Motor neuron (in vitro differentiated cells): Measurements from ENCODE around the gene ANKS3. TPM values are rescaled to one million over a fixed set of nuclear protein-coding genes. Genes with fewer than 3 reads are reported as not detected.
A peak's percentile ranks its signal among the peaks of the same experiment; 100 is the strongest.

Source experiments
- ATAC-seq, 8 experiments: fragments of 200-7000 bp; cut with Tn5 transposase; replicated peaks in 6 of 8; 2 replicates each; pipeline ENCODE4 v1.8.0; 2021; ENCODE audit warnings: mild to moderate bottlenecking in 8 of 8, moderate library complexity in 8 of 8
- H3K27ac ChIP-seq, 2 donors: fragments of 250-450 bp; sonication (Bioruptor Pico); 2 replicates each; pipeline ENCODE4 v1.9.0; 2021; ENCODE audit warnings: antibody characterized with exemption in 2 of 2, mild to moderate bottlenecking in 2 of 2, moderate library complexity in 1 of 2
- H3K4me1 ChIP-seq, 2 donors: fragments of 250-450 bp; sonication (Bioruptor Pico); replicated peaks in 1 of 2; 2 replicates each; pipeline ENCODE4 v1.6.1; 2021; ENCODE audit warnings: antibody characterized with exemption in 2 of 2, mild to moderate bottlenecking in 2 of 2, moderate library complexity in 1 of 2
- H3K4me3 ChIP-seq, 5 donors: fragments of 250-450 bp; sonication (Bioruptor Pico); 2 replicates each; pipeline ENCODE4 v1.9.0; 2021; ENCODE audit warnings: antibody characterized with exemption in 5 of 5, mild to moderate bottlenecking in 5 of 5, moderate library complexity in 4 of 5
- WGBS, 10 experiments: fragments of 450-650 bp; shearing (Covaris generic); methylation state at CpG; one replicate each; pipeline ENCODE4 v1.0.0; 2022; 5-methylcytosine and 5-hydroxymethylcytosine counted together
- in situ Hi-C, 9 experiments: fragments of 400-800 bp; cut with MboI; loops; one replicate each; pipeline ENCODE4 v1.15.0; 2021; ENCODE audit warnings: low sequenced_read_pairs in 9 of 9, low pct_unique_long_range_greater_than_20kb in 2 of 9; ENCODE audit not compliant: unreplicated experiment in 9 of 9
- total RNA-seq, 8 experiments: library from RNA; unstranded; fragments of 300-600 nt; gene quantifications; 2 replicates each; pipeline versions ENCODE4 v1.2.3 to v1.2.4, GENCODE V29; 2022

ANKS3 gene
- total RNA-seq, 8 experiments from 2014 or later = 11.7 to 35.5 (median 26.2) TPM

GRCh38 chr16:4709481-4709880 lies 24.6 kb downstream of the ANKS3 start:
- WGBS, 10 experiments = 80 to 100% (median 97%) methylated on average over 1 to 4 of the region's 4 CpGs; no CpG with 5 or more reads in 1 of the 10 experiments
- in situ Hi-C loops = loop anchor here in 1 of 9 experiments (25.0 kb wide), 1 partner anchor 253 kb away; the partner anchor contains the start of gene SEC14L5
- H3K27ac ChIP-seq = no peak overlapping the region
- H3K4me3 ChIP-seq = no peak overlapping the region
- ATAC-seq = no peak
- peaks cover 6 to 16% of the 10 kb centered on the region in 2 donors for H3K4me1 ChIP-seq

- Histone ChIP-seq H3K4me3 (no peak overlapping the region), H3K4me1 (peaks cover 6 to 8% of the 10 kb centered on the region in 2 donors), H3K27ac (peak overlapping the region; percentile 25 to 50)
- 20 to 100% (median 67%) methylated on average over 1 to 5 of the region's 7 CpGs; no CpG with 5 or more reads in 1 of the 10 experiments for WGBS, 10 experiments
- in situ Hi-C loops = loop anchor here in 1 of 9 experiments (25.0 kb wide), 1 partner anchor 255 kb away; the partner anchor contains the start of gene SEC14L5
- ATAC-seq = peak in 5 of 8 experiments; percentile 27 to 95 (median 86)
Observed at GRCh38 chr16:4706871-4707270, 27.2 kb downstream of the ANKS3 start.

- 90 to 100% (median 96%) methylated on average over 2 to 14 of the region's 14 CpGs; no CpG with 5 or more reads in 4 of the 10 experiments for WGBS, 10 experiments
- no peak overlapping the region for H3K4me3 ChIP-seq
- peaks cover 6 to 8% of the 10 kb centered on the region in 2 donors for H3K4me1 ChIP-seq
- no peak for ATAC-seq
- no peak overlapping the region for H3K27ac ChIP-seq
- in situ Hi-C loops = loop anchor here in 1 of 9 experiments (25.0 kb wide), 1 partner anchor 257 kb away; the partner anchor contains the start of gene SEC14L5
Observed at GRCh38 chr16:4704913-4705312, 29.2 kb downstream of the ANKS3 start.

- 60 to 95% (median 87%) methylated on average over 1 to 8 of the region's 8 CpGs; no CpG with 5 or more reads in 4 of the 10 experiments for WGBS, 10 experiments
- Histone ChIP-seq H3K4me3 (no peak overlapping the region), H3K27ac (no peak overlapping the region), H3K4me1 (peaks cover 6 to 8% of the 10 kb centered on the region in 2 donors)
- no peak for ATAC-seq
- in situ Hi-C loops = loop anchor here in 1 of 9 experiments (25.0 kb wide), 1 partner anchor 258 kb away; the partner anchor contains the start of gene SEC14L5
Observed at GRCh38 chr16:4704491-4704890, 29.6 kb downstream of the ANKS3 start.

GRCh38 chr16:4703906-4704305 lies 30.2 kb downstream of the ANKS3 start:
- H3K27ac ChIP-seq = no peak overlapping the region
- peaks cover 6 to 8% of the 10 kb centered on the region in 2 donors for H3K4me1 ChIP-seq
- no peak for ATAC-seq
- no peak overlapping the region for H3K4me3 ChIP-seq
- in situ Hi-C loops = loop anchor here in 1 of 9 experiments (25.0 kb wide), 1 partner anchor 258 kb away; the partner anchor contains the start of gene SEC14L5
- WGBS, 10 experiments = 80 to 100% (median 91%) methylated on average over 1 to 3 of the region's 7 CpGs; no CpG with 5 or more reads in 6 of the 10 experiments

GRCh38 chr16:4702466-4702808 lies 31.6 kb downstream of the ANKS3 start:
- H3K4me1 ChIP-seq = peaks cover 6 to 8% of the 10 kb centered on the region in 2 donors
- WGBS, 10 experiments = 45 to 100% (median 76%) methylated on average over 1 to 7 of the region's 7 CpGs; no CpG with 5 or more reads in 2 of the 10 experiments
- ATAC-seq = no peak
- H3K4me3 ChIP-seq = no peak overlapping the region
- in situ Hi-C loops = loop anchor here in 1 of 9 experiments (25.0 kb wide), 1 partner anchor 260 kb away; the partner anchor contains the start of gene SEC14L5
- no peak overlapping the region for H3K27ac ChIP-seq

- in situ Hi-C loops = loop anchor here in 1 of 9 experiments (25.0 kb wide), 1 partner anchor 260 kb away; the partner anchor contains the start of gene SEC14L5
- peak in 1 of 8 experiments; percentile 10 for ATAC-seq
- Histone ChIP-seq H3K4me1 (peaks cover 4% of the 10 kb centered on the region in 2 donors), H3K27ac (no peak overlapping the region), H3K4me3 (no peak overlapping the region)
- WGBS, 10 experiments = 85 to 100% (median 92%) methylated on average over 1 to 4 of the region's 17 CpGs; no CpG with 5 or more reads in 5 of the 10 experiments
Observed at GRCh38 chr16:4701791-4702465, 32.1 kb downstream of the ANKS3 start.

GRCh38 chr16:4700997-4701743 lies 32.9 kb downstream of the ANKS3 start:
- peaks cover 0 to 1% of the 10 kb centered on the region in 2 donors for H3K4me1 ChIP-seq
- in situ Hi-C loops = loop anchor here in 1 of 9 experiments (25.0 kb wide), 1 partner anchor 261 kb away; the partner anchor contains the start of gene SEC14L5
- no peak overlapping the region for H3K27ac ChIP-seq
- no peak overlapping the region for H3K4me3 ChIP-seq
- WGBS, 10 experiments = 83 to 100% (median 100%) methylated on average over 1 to 10 of the region's 33 CpGs; no CpG with 5 or more reads in 5 of the 10 experiments
- peak in 3 of 8 experiments; percentile 7 to 31 (median 9) for ATAC-seq

- Histone ChIP-seq H3K4me1 (peaks cover 5 to 8% of the 10 kb centered on the region in 2 donors), H3K4me3 (no peak overlapping the region), H3K27ac (no peak overlapping the region)
- WGBS, 10 experiments = 90 to 100% (median 98%) methylated on average over 1 to 11 of the region's 13 CpGs; no CpG with 5 or more reads in 5 of the 10 experiments
- no peak for ATAC-seq
- in situ Hi-C loops = loop anchor here in 1 of 9 experiments (25.0 kb wide), 1 partner anchor 262 kb away; the partner anchor contains the start of gene SEC14L5
Observed at GRCh38 chr16:4700380-4700996, 33.6 kb downstream of the ANKS3 start.

- H3K4me1 ChIP-seq = peaks cover 15 to 18% of the 10 kb centered on the region in 2 donors
- no peak for ATAC-seq
- 80 to 100% (median 92%) methylated on average over 1 to 7 of the region's 19 CpGs; no CpG with 5 or more reads in 3 of the 10 experiments for WGBS, 10 experiments
- no peak overlapping the region for H3K27ac ChIP-seq
- no peak overlapping the region for H3K4me3 ChIP-seq
- in situ Hi-C loops = no loop called here
Observed at GRCh38 chr16:4699046-4699556, 35.0 kb downstream of the ANKS3 start.

GRCh38 chr16:4698321-4699045 lies 35.6 kb downstream of the ANKS3 start:
- Histone ChIP-seq H3K4me3 (no peak overlapping the region), H3K4me1 (peaks cover 15 to 18% of the 10 kb centered on the region in 2 donors), H3K27ac (no peak overlapping the region)
- WGBS, 10 experiments = 100% methylated on average over 2 of the region's 36 CpGs; no CpG with 5 or more reads in 9 of the 10 experiments
- in situ Hi-C loops = no loop called here
- ATAC-seq = no peak
